ENCODE measurements around the gene PRKAG2.
A peak's percentile ranks its signal among the peaks of the same experiment; 100 is the strongest.
"Not testable (repeated sequence)": the region's sequence is repeated elsewhere in the genome, so short reads cannot be mapped to it uniquely, and the experiment has no call there.

Gene PRKAG2

DNA sequence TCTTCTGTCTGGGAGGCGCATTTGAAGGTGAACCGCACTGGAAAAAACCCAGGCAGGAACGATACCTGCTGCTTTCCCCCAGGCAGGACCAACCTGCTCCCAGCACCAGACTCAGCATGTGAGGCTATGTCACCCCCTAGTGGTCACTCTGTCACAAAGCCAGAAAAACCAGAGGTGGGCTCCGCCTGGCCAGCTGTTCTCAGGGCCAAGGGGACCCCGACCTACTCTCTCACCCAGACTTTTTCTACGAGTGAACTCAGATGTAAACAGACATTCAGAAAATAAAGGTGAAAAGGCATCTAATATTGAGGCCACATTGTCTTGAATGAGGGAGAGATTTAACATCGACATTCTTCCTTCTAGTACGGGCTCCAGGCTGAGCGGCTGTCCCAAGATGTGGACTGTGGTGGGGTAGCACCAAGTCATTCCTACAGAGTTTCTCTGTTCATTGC, 117.3 kb downstream of the PRKAG2 start:
- peak; percentile 70 for DNase-seq

DNA sequence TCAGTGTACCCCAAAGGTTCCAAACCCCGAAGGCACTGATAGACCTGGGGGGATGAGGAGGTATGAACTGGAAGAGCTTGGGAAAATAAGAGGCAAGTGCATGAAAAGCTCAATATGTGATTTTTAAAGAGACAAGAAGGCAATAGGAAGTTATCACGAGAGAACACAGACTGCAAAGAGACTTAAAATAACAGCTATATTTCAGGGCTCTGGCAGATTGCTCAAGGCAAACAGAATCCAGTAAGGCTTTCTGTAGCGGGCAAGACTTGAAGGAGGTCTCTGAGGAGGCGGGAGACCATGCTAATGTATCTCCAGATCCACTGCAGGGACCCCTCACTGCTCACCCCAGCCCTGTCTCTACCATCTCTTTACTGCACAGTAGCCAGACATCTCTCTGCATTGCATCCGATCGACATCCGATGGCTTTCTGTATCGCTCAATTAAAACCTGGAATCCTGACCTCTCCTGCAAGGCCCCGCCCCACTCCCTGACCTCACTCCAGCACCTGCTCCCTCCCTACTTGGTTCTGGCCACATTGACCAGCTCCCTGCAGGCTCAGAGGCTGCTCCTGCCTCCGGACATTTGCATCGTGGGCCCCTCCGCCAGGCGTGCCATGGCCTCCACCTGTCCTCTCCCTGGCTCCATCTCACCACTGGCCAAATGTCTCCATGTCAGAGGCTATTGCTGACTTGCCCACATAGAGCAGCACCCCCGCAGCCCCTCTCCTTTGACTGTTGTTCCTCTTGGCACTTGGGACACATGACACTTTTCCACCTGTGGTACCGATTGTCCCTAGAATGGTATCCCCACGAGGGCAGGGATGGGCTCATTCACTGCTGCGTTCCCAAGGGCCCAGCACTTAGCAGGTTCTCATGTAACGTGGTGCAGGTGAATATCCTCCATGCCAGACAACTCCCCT, 118.0 kb downstream of the PRKAG2 start:
- DNase-seq = no peak

DNA sequence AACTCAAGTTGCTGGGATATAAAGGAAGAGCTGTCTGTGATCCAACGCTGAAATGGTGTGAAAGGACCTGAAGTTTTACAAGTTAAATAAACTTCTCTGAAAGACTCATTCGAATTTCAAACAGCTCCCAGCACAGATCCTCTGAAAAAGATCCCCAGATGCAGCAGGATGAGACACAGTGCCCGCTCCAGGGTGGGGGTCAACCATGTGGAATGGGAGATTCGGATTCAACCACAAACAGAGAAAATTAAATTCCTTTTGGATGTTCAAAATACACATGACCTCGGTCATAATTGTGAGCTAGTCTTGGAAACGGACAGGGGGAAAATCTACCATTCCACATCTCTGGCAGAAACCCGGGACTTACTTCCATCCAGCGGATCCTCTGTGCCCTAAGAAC, 119.6 kb downstream of the PRKAG2 start:
- no peak for DNase-seq

DNA sequence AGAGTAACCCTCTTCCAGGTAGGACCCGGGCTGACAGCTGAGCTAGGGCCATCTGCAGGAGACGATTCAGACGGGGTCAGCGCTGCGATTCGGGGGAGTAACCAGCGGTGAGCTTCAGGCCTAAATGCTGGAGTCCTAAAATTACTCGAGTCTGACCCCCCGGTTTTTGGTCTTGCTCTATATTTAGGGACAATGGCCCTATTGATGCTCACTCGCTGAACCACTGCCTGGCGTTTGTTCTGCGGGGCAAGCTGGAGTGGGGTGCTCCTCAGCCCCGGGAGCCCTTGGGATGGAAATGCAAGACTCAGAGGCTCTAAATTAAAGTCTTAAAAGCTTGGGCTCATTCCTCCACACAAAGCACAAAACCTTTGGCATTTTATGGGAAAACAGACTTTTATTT, 120.0 kb downstream of the PRKAG2 start:
- DNase-seq = no peak

DNA sequence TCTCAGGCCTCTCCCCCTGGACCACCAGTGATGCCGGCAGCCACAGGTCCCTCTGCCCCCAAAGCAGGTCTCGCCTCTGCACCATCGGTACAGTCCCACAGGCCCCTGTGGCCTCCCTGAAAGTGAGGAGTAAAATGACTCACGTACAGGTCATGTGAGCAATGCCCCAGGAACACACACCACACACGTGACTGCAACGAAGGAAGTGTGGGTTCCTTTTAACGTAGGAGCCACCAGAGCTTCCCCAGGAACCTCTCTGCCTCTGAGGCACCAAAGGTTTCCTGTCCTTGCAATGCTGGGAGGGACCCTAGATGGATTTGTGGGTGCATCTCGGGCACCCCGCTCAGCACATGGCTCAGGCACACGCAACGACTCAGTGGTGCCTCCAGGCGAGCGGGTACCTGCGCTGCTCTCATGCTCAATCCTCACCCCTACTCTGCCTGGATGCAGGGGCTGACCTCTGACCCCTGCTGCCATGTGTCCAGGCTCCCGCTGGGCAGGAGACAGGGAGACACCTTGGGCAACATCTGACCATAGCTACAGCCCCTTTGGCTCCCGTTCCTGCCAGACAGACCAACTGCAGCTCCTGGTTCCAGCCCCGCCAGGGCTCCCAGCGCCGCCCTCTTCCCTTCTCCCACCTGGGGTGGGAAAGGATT, 120.7 kb downstream of the PRKAG2 start:
- DNase-seq = peak; percentile 65

DNA sequence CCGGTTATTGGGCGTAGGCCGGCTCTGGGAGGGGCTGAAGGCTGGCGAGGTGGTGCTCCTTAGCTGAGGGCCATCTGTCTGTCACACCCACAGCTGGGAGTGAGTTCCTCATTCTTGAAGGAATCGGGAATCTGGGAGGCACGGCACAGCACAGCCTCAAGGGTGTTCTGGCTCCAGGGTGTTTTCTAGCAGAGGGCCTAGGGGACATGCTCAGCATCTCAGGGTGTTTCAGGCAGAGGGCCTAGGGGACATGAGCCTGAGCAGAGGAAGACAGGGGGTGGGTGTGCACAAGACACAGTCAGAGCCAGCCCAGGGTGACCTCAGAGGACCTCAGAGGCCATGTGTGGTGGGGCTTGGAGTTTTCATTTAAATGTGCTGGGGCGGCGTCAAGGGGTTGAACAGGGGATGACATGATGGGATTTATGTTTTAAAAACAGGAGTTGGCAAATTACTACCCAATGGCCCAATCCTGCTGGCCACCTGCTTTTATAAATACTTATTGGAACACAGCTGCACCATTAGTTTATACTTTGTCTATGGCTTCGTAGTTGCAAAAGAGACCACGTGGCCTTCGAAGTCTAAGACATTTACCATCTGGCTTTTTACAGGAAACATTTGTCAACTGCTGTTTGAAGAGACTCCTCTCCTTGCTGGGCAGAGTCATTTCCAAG, 121.6 kb downstream of the PRKAG2 start:
- DNase-seq = no peak

DNA sequence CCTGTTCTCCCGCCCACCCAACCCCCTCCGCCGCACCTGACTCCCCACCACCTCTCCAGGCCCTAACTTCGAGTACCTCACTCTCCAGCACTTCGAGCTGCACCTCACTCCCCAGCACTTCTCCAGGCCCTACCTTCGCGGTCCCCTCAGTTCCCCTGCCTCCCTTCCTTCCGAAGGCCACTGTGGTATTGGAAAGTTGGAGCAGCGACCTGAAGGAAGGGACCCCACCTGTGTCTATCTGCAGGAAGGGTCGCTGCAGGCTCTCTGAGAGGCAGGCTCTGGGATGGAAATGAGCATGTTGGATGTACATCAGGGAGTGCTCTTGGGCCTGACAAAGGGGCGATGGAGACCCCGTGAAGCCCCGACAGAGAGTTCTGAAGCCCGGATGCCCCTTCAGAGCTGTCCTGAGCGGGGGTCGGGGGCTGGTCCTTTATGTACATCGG, 122.2 kb downstream of the PRKAG2 start:
- DNase-seq = no peak

DNA sequence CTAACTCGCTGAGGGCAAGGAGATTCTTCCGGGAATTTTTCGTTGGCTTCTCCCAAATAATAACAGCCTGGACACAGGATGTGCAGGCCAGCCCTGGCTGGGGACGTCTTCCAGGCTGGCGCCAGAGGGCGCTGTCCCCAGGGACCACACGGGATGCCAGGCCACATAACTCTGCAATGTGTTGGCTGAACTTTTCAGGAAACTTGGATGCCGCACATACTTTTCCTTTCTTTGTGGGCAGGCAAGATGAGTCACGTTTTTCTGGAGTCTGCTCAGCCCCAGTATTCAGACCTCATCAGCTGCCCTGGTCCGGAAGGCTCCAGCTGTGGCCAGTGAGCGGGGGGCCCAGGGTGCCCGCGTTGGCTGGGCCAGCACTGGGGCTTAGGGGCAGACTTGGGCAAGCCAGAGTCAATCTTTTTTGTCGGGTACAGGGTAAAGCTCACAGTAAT, 122.7 kb downstream of the PRKAG2 start:
- DNase-seq = peak; percentile 10

DNA sequence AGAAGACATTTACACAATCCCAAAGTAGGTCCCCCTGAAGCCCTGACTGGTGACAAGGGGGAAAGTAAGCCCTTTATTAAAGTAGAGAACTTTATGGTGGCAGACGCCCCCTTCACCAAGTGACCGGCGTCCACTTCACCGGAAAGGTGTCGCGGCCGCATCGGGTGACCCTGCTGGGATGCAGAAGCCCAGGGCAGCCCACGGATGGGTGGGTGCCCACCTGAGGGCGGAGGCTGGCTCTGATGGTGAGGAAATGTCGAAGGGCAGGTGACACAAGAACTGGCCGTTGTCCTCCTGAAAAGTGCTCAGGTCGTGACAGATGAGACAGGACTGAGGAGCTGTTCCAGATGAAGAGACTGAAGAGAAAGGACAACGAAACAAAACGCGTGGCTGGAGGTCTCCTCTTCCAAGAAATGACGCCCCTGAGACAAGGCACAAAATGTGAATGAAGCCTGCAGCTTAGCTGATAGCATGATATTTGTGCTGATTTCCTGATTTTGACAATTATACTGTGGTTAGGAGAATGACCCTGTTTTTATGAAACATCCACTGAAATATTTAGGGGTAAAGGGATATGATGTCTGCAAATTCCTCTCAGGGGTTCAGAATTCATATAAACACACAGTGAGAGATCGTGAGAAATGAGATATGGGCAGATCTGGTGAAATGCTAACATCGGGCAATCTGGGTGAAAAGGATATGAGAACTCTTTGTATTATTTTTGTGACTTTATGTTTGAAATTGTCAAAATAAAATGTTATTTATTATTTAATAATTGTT, 123.9 kb downstream of the PRKAG2 start:
- no peak for DNase-seq

DNA sequence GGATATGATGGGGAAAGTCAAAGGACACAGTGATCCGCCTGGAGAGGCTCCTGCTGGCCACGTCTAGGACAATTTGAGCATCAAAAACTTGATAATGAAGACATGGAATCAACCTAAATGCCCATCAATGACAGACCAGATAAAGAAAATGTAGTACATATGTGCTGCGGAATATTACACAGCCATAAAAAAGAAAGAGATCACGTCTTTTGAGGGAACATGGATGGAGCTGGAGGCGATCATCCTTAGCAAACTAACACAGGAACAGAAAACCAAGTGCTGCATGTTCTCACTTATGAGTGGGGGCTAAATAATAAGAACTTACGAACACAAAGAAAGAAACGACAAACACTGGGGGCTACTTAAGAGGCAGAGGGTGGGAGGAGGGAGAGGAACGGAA, 124.9 kb downstream of the PRKAG2 start:
- no peak for DNase-seq

DNA sequence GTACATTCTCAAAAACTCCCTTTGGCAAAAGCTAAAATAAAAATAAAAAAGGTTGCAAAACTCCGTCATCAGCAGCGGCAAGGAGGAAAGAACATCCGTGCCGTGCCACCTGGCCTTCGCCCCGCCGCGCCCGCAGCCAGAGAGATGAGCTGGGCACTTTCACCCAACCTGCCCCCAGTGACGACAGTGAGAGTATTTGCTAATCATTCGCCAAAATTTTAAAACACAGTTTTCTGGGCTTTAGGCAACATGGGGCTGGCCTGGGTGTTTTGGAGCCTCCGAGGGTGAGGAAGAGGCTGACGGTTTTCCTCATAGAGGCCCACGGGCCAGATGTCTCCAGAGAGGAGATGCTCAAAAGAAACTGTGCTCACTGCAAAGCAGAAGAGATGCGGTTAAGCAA, 128.2 kb downstream of the PRKAG2 start:
- DNase-seq = no peak

DNA sequence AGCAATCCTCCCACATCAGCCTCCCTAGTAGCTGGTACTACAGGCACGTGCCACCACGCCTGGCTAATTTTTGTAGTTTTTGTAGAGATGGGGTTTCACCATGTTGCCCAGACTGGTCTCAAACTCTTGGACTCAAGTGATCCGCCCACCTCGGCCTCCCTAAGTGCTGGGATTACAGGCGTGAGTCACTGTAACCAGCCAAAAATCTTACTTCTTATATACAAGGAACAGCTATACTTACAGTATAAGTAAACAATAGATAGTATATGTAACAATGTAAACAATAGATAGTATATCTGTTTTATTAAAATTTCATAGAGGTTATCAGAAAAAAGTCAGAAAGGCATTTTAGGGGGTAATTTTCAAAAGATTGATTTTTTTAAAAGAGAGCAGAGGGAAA, 128.9 kb downstream of the PRKAG2 start:
- DNase-seq = not testable (repeated sequence)

DNA sequence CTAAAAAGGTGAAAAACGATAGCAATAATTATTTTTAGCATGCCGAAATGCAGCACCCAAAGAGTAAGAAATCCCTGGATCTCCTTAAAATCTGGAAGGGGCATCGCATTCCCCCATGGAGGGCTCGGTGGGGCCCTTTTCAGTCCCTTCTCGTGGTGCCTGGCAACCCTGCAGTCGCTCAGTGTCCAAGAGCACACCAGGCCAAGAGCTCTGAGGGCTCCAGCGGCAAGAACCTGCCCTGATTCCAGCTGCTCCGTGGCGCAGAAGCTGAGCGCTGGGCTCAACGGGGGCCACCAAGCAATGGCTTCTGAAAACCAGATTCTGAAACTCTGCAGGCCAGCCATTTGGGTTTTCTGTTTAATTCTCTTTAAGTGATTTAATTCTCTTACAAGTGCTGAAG, 131.2 kb downstream of the PRKAG2 start:
- no peak for DNase-seq

DNA sequence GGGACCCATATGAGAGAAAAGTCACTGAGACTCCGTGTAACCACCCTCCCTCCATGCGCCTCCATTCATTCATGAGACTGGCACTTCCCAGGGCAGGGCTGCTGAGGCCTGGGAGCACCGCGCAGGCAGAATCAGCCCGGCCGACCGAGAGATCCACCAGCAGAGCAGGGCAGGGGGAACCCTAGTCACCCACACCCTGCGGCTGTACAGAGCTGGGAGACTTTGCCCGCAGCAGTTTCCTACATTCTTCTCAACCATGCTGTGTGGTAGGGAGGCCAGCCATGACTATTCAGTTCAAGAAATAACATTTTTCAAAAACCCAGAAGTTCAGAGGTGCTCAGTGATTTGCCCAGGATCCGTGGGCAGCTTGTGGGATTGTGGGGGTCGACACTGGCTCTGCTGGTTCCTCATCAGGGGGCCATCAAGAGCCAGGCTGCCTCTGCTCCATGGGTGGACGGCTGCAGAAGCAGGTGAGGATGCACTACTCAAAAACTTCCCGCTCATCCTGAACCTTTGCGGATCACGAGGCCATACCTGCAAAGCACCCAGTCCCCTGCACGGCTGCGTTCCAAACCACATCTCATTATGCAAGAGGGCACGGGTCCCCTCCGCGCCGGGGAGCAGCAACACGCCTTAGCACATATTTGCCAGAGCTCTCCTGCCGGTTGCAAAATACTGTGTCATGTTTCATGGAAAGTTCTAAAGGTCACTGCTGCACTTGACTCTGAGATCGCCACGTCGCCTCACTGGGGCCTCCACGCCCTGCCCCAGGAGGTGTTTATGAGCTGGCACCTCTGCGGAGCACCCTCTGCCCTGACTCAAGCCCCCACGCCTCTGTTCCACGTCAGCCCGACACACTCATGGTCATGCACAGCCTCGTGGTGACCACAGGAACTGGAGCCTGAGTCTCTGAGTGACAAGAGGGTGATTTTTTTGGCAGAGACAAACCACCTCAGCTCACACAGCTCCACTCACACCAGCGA, 132.0 kb downstream of the PRKAG2 start:
- DNase-seq = no peak

DNA sequence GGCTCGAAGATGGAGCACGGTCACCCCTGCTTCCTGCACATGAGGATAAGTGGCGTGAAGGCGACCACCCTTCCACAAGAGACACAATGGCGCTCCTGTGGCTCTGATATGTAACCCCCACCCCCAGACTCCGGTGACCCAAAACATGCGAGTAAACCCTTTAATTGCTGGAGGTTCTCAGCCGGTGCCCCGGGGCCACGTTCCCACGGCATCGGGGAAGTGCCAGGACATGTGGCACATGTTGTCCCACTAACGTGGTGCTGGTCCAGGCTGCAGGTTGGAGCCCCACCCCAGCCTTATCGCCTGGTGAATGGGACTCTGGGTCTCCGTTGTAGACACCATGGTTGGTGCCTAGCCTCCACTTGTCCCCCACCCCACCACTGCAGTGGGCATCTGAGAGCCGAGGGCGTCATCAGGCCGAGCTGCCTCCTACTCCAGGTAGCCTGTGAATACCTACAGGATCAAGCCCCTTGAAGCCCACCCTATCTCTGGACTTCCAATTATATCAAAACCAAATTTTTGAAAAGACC, 132.8 kb downstream of the PRKAG2 start:
- no peak for DNase-seq

DNA sequence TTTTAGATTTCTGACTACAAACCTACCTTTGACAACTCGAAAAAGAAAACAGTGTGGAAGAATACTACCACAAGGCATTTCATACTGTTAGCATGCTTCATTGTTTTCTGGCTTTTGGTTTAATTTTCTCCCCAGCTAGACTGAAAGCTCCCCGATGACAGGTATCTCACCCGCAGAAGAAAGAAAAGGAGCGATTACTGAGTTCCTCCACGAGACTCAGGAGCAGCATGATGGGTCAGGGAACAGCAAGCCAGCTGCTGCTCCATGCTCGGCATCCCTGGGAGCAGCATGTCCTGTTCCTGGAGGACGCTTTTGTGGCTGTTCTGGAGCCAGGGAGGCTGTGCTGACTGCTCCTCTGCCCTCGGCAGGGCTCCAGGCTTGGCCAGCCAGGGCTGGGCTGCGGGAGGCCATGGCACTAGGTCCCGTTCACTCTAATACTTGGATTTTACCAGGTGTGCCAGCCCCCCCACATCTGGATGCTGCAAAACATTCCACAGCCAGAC, 133.4 kb downstream of the PRKAG2 start:
- no peak for DNase-seq

DNA sequence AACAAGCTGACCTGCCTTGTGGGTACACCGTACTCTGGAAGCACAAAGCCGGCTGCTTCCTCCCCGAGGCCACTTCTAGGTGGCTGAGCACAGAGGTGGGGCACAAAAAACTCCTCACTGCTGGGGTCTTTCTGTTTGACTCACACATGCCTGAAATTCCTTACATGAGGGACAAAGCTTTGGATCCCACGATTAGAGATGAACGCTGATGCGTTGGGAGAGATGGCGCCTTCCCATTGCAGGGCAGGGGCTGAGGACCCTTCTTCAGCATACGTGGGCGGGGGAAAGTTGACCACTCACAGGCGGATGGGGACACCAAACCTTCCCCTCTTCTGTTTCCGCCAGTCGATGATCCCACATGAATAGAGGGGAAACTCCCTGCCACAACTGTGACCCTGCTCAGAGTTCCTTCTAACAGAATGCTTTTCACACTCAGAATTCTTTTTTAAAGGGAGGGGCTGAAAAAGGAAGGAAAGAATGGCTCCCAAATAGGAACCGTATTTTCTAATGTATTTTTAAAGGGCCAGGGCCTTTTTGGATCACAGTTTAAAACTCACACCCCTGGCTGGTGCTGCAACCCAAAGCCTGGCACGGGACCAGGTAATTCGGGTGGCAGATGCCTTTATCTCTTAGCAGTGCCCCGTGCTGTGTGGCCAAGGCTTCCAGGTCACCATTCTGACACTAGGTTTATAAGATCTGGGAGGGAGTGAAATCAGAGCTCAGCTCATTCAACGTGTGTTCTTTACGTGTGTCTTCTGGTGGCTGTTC, 134.0 kb downstream of the PRKAG2 start:
- DNase-seq = no peak

DNA sequence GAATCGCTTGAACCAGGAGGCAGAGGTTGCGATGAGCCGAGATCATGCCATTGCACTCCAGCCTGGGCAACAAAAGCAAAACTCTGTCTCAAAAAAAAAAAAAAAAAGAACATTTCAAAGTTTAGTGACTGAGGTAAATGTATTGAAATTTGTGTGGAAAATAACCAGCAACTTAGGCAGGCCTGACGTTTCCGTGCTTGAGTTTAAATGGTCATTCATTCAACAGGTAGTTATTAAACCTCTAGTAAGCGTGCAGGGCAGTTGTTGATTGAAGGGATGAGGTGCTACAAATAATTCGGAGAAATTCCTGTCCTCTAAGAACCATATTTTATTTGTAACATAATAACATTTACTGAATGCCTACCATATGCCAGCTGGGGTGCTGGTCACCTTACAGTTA, 135.3 kb downstream of the PRKAG2 start:
- no peak for DNase-seq

DNA sequence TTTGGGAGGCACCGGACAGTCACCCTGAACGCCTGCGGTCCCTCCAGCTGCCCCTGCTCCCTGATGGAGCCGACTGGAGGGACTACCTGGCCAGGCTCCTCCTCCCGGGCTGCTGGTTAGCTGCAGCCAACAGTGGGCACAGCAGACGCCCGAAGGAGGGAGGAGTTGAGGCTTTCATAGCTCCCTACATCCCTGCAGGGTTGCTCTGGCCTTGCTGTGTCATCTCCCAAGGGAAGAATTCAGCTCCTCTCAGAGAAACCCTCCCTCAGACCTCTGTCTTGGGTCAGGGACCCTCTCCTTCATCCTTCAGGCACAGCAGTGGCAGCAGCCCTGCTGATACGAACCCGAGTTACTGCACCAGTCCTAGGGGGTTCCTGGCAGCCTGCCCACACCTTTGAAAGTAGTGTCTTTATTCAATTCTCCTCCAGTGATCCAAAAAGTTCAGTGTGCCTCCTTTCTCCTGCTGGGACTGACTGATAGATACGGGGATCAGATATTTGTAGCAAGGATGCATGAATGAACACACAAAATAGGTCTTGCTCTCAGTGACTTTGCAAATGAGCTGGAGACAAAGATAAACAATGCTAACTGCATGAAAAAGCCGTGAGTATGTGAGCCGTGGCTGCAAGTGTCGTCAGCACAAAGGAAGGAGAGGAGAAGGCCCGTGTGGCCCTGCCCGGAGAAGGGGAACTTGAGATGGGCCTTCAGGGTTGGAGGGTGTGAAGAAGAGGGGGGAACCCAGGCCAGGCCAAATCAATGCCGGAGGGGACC, 136.6 kb downstream of the PRKAG2 start:
- DNase-seq = no peak

Measured in CD4-positive, alpha-beta T cell treated with Interleukin-17A for 1 hour (primary cell).